ENCODE results near the gene CAMTA1.

DNA sequence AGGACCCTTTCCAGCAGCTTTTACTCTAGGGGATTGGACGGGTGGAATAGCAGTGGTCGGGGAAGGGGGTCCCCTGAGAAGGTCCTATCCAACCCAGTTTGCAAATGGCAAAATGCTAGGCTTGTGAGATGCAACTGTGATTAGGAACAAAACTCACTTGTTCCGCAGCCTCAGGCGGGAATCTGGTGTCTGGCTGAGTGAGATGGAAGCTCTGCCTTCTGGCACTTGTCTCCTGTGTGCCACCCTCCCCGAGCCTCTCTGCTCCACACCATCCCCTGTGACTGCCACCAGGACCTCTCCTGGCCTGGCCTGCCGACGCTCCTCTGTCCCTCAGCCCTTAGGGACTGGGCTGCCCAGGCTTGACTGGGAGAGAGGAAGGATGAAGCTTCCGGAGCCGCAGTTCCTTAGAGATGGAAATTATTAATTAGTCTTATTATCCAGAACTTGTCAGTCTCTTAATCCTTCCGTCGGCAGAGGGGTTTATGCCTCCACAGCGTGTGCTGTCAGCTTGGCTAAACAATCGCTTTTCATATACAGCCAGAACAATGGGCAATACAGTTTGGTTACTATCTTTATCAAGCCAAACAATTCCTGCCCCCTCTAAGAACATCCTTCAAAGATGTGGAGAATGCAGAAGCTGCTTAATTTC is 693.0 kb downstream of the CAMTA1 start:
- TF ChIP-seq EZH2phosphoT487 (IDR thresholded peaks at IDR 0.05): no peak
- TF ChIP-seq, protein P1, sequence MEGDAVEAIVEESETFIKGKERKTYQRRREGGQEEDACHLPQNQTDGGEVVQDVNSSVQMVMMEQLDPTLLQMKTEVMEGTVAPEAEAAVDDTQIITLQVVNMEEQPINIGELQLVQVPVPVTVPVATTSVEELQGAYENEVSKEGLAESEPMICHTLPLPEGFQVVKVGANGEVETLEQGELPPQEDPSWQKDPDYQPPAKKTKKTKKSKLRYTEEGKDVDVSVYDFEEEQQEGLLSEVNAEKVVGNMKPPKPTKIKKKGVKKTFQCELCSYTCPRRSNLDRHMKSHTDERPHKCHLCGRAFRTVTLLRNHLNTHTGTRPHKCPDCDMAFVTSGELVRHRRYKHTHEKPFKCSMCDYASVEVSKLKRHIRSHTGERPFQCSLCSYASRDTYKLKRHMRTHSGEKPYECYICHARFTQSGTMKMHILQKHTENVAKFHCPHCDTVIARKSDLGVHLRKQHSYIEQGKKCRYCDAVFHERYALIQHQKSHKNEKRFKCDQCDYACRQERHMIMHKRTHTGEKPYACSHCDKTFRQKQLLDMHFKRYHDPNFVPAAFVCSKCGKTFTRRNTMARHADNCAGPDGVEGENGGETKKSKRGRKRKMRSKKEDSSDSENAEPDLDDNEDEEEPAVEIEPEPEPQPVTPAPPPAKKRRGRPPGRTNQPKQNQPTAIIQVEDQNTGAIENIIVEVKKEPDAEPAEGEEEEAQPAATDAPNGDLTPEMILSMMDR (IDR thresholded peaks at IDR 0.05): no peak

All from neural progenitor cell (in vitro differentiated cells).